ENCODE results near the gene AKR1B15. TPM values are rescaled to one million over a fixed set of nuclear protein-coding genes. Genes with fewer than 3 reads are reported as not detected.

AKR1B15 gene
- total and polyA plus RNA-seq, 2 experiments from 2014 or later: not detected

- TF ChIP-seq ZNF462 (CRISPR knock-in tag; IDR thresholded peaks at IDR 0.05): no peak
Observed at GRCh38 chr7:134532180-134532953, 16.5 kb upstream of the AKR1B15 start (continued).

GRCh38 chr7:134532954-134533218 lies 16.0 kb upstream of the AKR1B15 start:
- no peak overlapping the region for H3K4me2 ChIP-seq
- Mint-ChIP-seq H3K27me3 (ENCODE audit: insufficient read depth, low read depth, poor library complexity) (peaks cover 3% of the 10 kb centered on the region), H3K27ac (no peak overlapping the region), H3K36me3 (ENCODE audit: low read depth) (no peaks in the 10 kb centered on the region), H3K9me3 (no peaks in the 10 kb centered on the region), H3K4me3 (no peak overlapping the region), H3K4me1 (peaks cover 6% of the 10 kb centered on the region; the same call in 1 of the 3 replicates)
- no peaks in the 10 kb centered on the region for H3K36me3 ChIP-seq (ENCODE audit: insufficient read depth)
- H2AFZ ChIP-seq: no peak overlapping the region
- no peaks in the 10 kb centered on the region for H3F3A ChIP-seq (replicated peaks; ENCODE audit: low read depth)
- no peak overlapping the region for H3K4me3 ChIP-seq
- no peak overlapping the region for H3K27ac ChIP-seq (ENCODE audit: low read depth)
- H3K79me2 ChIP-seq (replicated peaks; ENCODE audit: insufficient read depth): no peaks in the 10 kb centered on the region
- H4K20me1 ChIP-seq (replicated peaks; ENCODE audit: insufficient read depth): no peaks in the 10 kb centered on the region
- no peak for ATAC-seq
- H3K4me1 ChIP-seq (ENCODE audit: insufficient read depth): peaks cover 2% of the 10 kb centered on the region; the same call in 1 of the 2 replicates
- DNase-seq (ENCODE audit: low spot score): no peak
- H3K9me2 ChIP-seq (ENCODE audit: insufficient read depth): no peaks in the 10 kb centered on the region
- H3K27me3 ChIP-seq (ENCODE audit: insufficient read depth): no peaks in the 10 kb centered on the region
- TF ChIP-seq CREB1 (CRISPR knock-in tag; IDR thresholded peaks at IDR 0.05; ENCODE audit: low read depth): no peak
- no peak for TF ChIP-seq ETS1 (IDR thresholded peaks at IDR 0.05)
- TF ChIP-seq ZNF114 (CRISPR knock-in tag; IDR thresholded peaks at IDR 0.05): no peak
- TF ChIP-seq JUNB (IDR thresholded peaks at IDR 0.05; ENCODE audit: unreplicated experiment): no peak
- TF ChIP-seq EZH2phosphoT487 (IDR thresholded peaks at IDR 0.05; ENCODE audit: unreplicated experiment): no peak
- no peak for TF ChIP-seq ZNF331 (CRISPR knock-in tag; IDR thresholded peaks at IDR 0.05; ENCODE audit: low read depth)
- no peak for TF ChIP-seq CTCF (conservative IDR thresholded peaks at IDR 0.05; ENCODE audit: low read depth in 2 of 2)
- TF ChIP-seq EZH2 (IDR thresholded peaks at IDR 0.05; ENCODE audit: low read depth, unreplicated experiment): no peak
- TF ChIP-seq STAT1 (IDR thresholded peaks at IDR 0.05; ENCODE audit: unreplicated experiment): no peak
- TF ChIP-seq REST (IDR thresholded peaks at IDR 0.05; ENCODE audit: unreplicated experiment): no peak
- TF ChIP-seq NANOG (IDR thresholded peaks at IDR 0.05; ENCODE audit: borderline replicate concordance): no peak
- TF ChIP-seq POLR2AphosphoS5 (IDR thresholded peaks at IDR 0.05; ENCODE audit: low read depth): no peak
